H9 (cell line): ENCODE results near the gene MST1. TPM values are rescaled to one million over a fixed set of nuclear protein-coding genes. Genes with fewer than 3 reads are reported as not detected.

Source experiments
- DNase-seq: peaks from one replicate; pipeline ENCODE4 v3.0.0-alpha.2; 2017
- H2AFZ ChIP-seq: one replicate; pipeline ENCODE4 v1.6.1; 2013; ENCODE audit warnings: mild to moderate bottlenecking, low read length, control low read depth, moderate library complexity
- H2AK5ac ChIP-seq: 2 replicates; pipeline ENCODE4 v1.6.1; 2013; ENCODE audit warnings: low read length, control low read depth, mixed read lengths; ENCODE audit not compliant: insufficient read length
- H2BK120ac ChIP-seq: one replicate; pipeline ENCODE4 v1.6.1; 2013; ENCODE audit warnings: low read depth, mild to moderate bottlenecking, low read length, control low read depth, inconsistent platforms; ENCODE audit not compliant: poor library complexity, severe bottlenecking
- H2BK12ac ChIP-seq: 2 replicates; pipeline ENCODE4 v1.6.1; 2013; ENCODE audit warnings: low read length, control low read depth, mixed read lengths, low read depth; ENCODE audit not compliant: insufficient read length
- H2BK15ac ChIP-seq: 2 replicates; pipeline ENCODE4 v1.6.1; 2013; ENCODE audit warnings: low read depth, low read length, control low read depth
- H2BK20ac ChIP-seq: one replicate; pipeline ENCODE4 v1.6.1; 2013; ENCODE audit warnings: low read depth, mild to moderate bottlenecking, low read length, control low read depth, inconsistent platforms; ENCODE audit not compliant: poor library complexity, severe bottlenecking
- H2BK5ac ChIP-seq: 2 replicates; pipeline ENCODE4 v1.6.1; 2013; ENCODE audit warnings: low read length, control low read depth, mixed read lengths; ENCODE audit not compliant: insufficient read length
- H3K14ac ChIP-seq: 2 replicates; pipeline ENCODE4 v1.6.1; 2013; ENCODE audit warnings: low read length, control low read depth; ENCODE audit not compliant: insufficient read depth
- H3K18ac ChIP-seq: 2 replicates; pipeline ENCODE4 v1.6.1; 2013; ENCODE audit warnings: low read depth, mild to moderate bottlenecking, mixed read lengths, low read length, control low read depth; ENCODE audit not compliant: insufficient read length
- H3K23ac ChIP-seq: 2 replicates; pipeline ENCODE4 v1.6.1; 2013; ENCODE audit warnings: low read length, control low read depth, mixed read lengths, low read depth; ENCODE audit not compliant: insufficient read length
- H3K23me2 ChIP-seq: 2 replicates; pipeline ENCODE4 v1.6.1; 2013; ENCODE audit warnings: low read depth, mild to moderate bottlenecking, mixed read lengths, low read length, control low read depth; ENCODE audit not compliant: insufficient read length, poor library complexity, severe bottlenecking
- H3K27ac ChIP-seq: 2 replicates; pipeline ENCODE4 v1.5.1; 2013; ENCODE audit warnings: low read length, control low read depth, mixed read lengths, low read depth; ENCODE audit not compliant: insufficient read length
- H3K27me3 ChIP-seq: 2 replicates; pipeline ENCODE4 v1.6.1; 2013; ENCODE audit warnings: low read length, control low read depth, inconsistent platforms; ENCODE audit not compliant: insufficient read depth
- H3K4ac ChIP-seq: 2 replicates; pipeline ENCODE4 v1.6.1; 2013; ENCODE audit warnings: low read depth, mild to moderate bottlenecking, control low read depth, inconsistent platforms, low read length, moderate library complexity
- H3K4me1 ChIP-seq: 2 replicates; pipeline ENCODE4 v1.6.1; 2013; ENCODE audit warnings: low read length, control low read depth, inconsistent platforms; ENCODE audit not compliant: insufficient read depth
- H3K4me2 ChIP-seq: 2 replicates; pipeline ENCODE4 v1.6.1; 2013; ENCODE audit warnings: low read length, control low read depth, mixed read lengths; ENCODE audit not compliant: insufficient read length, insufficient read depth
- H3K56ac ChIP-seq: 2 replicates; pipeline ENCODE4 v1.6.1; 2013; ENCODE audit warnings: low read depth, mild to moderate bottlenecking, mixed read lengths, low read length, control low read depth; ENCODE audit not compliant: insufficient read length
- H3K79me1 ChIP-seq: 2 replicates; pipeline ENCODE4 v1.6.1; 2013; ENCODE audit warnings: low read depth, mild to moderate bottlenecking, moderate library complexity, low read length, control low read depth, inconsistent platforms; ENCODE audit not compliant: insufficient read depth, poor library complexity, severe bottlenecking
- H3K79me2 ChIP-seq: 2 replicates; pipeline ENCODE4 v1.6.1; 2013; ENCODE audit warnings: low read length, control low read depth, inconsistent platforms; ENCODE audit not compliant: insufficient read depth
- H3K9ac ChIP-seq: 2 replicates; pipeline ENCODE4 v1.6.1; 2013; ENCODE audit warnings: low read length, control low read depth, mixed read lengths; ENCODE audit not compliant: insufficient read length; ENCODE audit errors: extremely low read depth
- H3K9me3 ChIP-seq: one replicate; pipeline ENCODE4 v1.6.1; 2013; ENCODE audit warnings: low read depth, low read length, inconsistent platforms; ENCODE audit not compliant: control insufficient read depth
- H3T11ph ChIP-seq: one replicate; pipeline ENCODE4 v1.6.1; 2013; ENCODE audit warnings: mild to moderate bottlenecking, low read length, control low read depth, inconsistent platforms
- H4K20me1 ChIP-seq: one replicate; pipeline ENCODE4 v1.6.1; 2013; ENCODE audit not compliant: control insufficient read depth, insufficient read length, insufficient read depth
- H4K5ac ChIP-seq: 2 replicates; pipeline ENCODE4 v1.6.1; 2013; ENCODE audit warnings: low read depth, mild to moderate bottlenecking, mixed read lengths, low read length, control low read depth; ENCODE audit not compliant: insufficient read length
- H4K8ac ChIP-seq: replicated peaks from 2 replicates; pipeline ENCODE4 v1.6.1; 2013; ENCODE audit warnings: low read length, control low read depth, mixed read lengths, low read depth; ENCODE audit not compliant: insufficient read length
- H4K91ac ChIP-seq: 2 replicates; pipeline ENCODE4 v1.6.1; 2013; ENCODE audit warnings: low read depth, mild to moderate bottlenecking, moderate library complexity, mixed read lengths, low read length, control low read depth; ENCODE audit not compliant: insufficient read length
- H3K27ac Mint-ChIP-seq, 3 experiments: 2 replicates in 2 of 3; 3 replicates in 1 of 3; pipeline ENCODE4 v1.8.0; 2020 to 2021; ENCODE audit warnings: mixed read lengths in 3 of 3, mild to moderate bottlenecking in 1 of 3, moderate library complexity in 1 of 3
- H3K27me3 Mint-ChIP-seq: 2 replicates; pipeline ENCODE4 v1.8.0; 2021; ENCODE audit warnings: low read depth, mild to moderate bottlenecking, moderate library complexity, mixed read lengths
- H3K36me3 Mint-ChIP-seq, 3 experiments: 2 replicates in 2 of 3; 3 replicates in 1 of 3; pipeline ENCODE4 v1.8.0; 2020 to 2021; ENCODE audit warnings: low read depth in 3 of 3, mixed read lengths in 3 of 3; ENCODE audit not compliant: insufficient read depth in 1 of 3
- H3K4me1 Mint-ChIP-seq, 2 experiments: 2 replicates each; pipeline ENCODE4 v1.8.0; 2020; ENCODE audit warnings: mixed read lengths in 2 of 2
- H3K4me3 Mint-ChIP-seq, 2 experiments: 2 replicates in 1 of 2; 3 replicates in 1 of 2; pipeline ENCODE4 v1.8.0; 2020 to 2021; ENCODE audit warnings: mild to moderate bottlenecking in 2 of 2, mixed read lengths in 2 of 2, moderate library complexity in 1 of 2
- H3K9me3 Mint-ChIP-seq, 2 experiments: 2 replicates in 1 of 2; 3 replicates in 1 of 2; pipeline ENCODE4 v1.8.0; 2020; ENCODE audit warnings: mild to moderate bottlenecking in 2 of 2, mixed read lengths in 2 of 2, moderate library complexity in 1 of 2
- CTCF ChIP-seq: fragments of 200-600 bp; sonication (generic); conservative IDR thresholded peaks from 3 replicates; pipeline ENCODE4 v1.8.0; 2021; ENCODE audit warnings: antibody characterized with exemption, mild to moderate bottlenecking
- WGBS: extraction: QIAGEN DNeasy Blood & Tissue Kit; methylation state at CpG from one replicate; pipeline ENCODE4 v1.1.7; 2013; ENCODE audit warnings: missing lambda C conversion rate, low lambda C conversion rate, mixed read lengths; ENCODE audit not compliant: insufficient read length; ENCODE audit errors: extremely low coverage; 5-methylcytosine and 5-hydroxymethylcytosine counted together
- total RNA-seq: library from RNA; stranded (reverse); gene quantifications from 2 replicates; pipeline ENCODE4 v1.2.1, GENCODE V29; 2021

The MST1 gene
- total RNA-seq, 1 experiment from 2014 or later, result 8.9 TPM

GRCh38 chr3:49712631-49713317 is 23.5 kb upstream of the MST1 start:
- no peaks in the 10 kb centered on the region for H3K79me1 ChIP-seq
- no peaks in the 10 kb centered on the region; the same call in 1 of the 2 replicates for H3K27me3 Mint-ChIP-seq
- DNase-seq, result no peak
- H3K9me3 Mint-ChIP-seq, result no peaks in the 10 kb centered on the region
- H2BK120ac ChIP-seq, result no peak overlapping the region
- no peak overlapping the region for H3K4ac ChIP-seq
- no peaks in the 10 kb centered on the region for H4K20me1 ChIP-seq
- H3K14ac ChIP-seq, result no peak overlapping the region
- H3T11ph ChIP-seq, result no peak overlapping the region
- H3K23ac ChIP-seq, result no peak overlapping the region
- peaks cover 0 to 12% (median 8%) of the 10 kb centered on the region in 3 experiments; a peak in 4 of 7 replicates for H3K36me3 Mint-ChIP-seq
- no peak overlapping the region for H3K56ac ChIP-seq
- no peaks in the 10 kb centered on the region for H3K79me2 ChIP-seq
- no peak overlapping the region for H2BK20ac ChIP-seq
- no peak overlapping the region for H3K27ac ChIP-seq
- TF ChIP-seq CTCF, result peak; percentile 25; the same call in 2 of the 3 replicates
- no peaks in the 10 kb centered on the region for H3K4me1 ChIP-seq
- no peak overlapping the region for H3K4me3 Mint-ChIP-seq
- H3K4me2 ChIP-seq, result no peak overlapping the region
- no peak overlapping the region; a peak in 1 of 7 replicates for H3K27ac Mint-ChIP-seq
- H4K5ac ChIP-seq, result no peak overlapping the region
- no peak overlapping the region for H4K8ac ChIP-seq
- H4K91ac ChIP-seq, result no peak overlapping the region
- no peak overlapping the region for H2AFZ ChIP-seq
- no peaks in the 10 kb centered on the region for H3K27me3 ChIP-seq
- H3K23me2 ChIP-seq, result no peaks in the 10 kb centered on the region
- no peaks in the 10 kb centered on the region for H3K9me3 ChIP-seq
- H3K18ac ChIP-seq, result no peak overlapping the region
- no peaks in the 10 kb centered on the region for H3K4me1 Mint-ChIP-seq
- H2BK12ac ChIP-seq, result no peak overlapping the region
- WGBS, result no CpG with 5 or more reads among the region's 7 CpGs
- no peak overlapping the region for H3K9ac ChIP-seq
- no peak overlapping the region for H2BK15ac ChIP-seq
- no peak overlapping the region for H2AK5ac ChIP-seq
- no peak overlapping the region for H2BK5ac ChIP-seq
